SK-N-SH treated with all-trans-retinoic acid at 6 μM for 48 hours (cell line): Measurements from ENCODE around the gene TREH.
"Not testable (repeated sequence)": the region's sequence is repeated elsewhere in the genome, so short reads cannot be mapped to it uniquely, and the experiment has no call there.

ENCODE experiments used
- ATAC-seq: fragments of 200-7000 bp; cut with Tn5 transposase; 3 replicates; pipeline ENCODE4 v1.9.1; 2020; ENCODE audit warnings: mild to moderate bottlenecking, moderate library complexity
- ARNTL ChIP-seq: fragments of 450-650 bp; formaldehyde crosslinking; IDR thresholded peaks from 2 replicates; pipeline ENCODE4 v1.5.0; 2020; ENCODE audit warnings: low read depth, mild to moderate bottlenecking, moderate library complexity, borderline replicate concordance
- BACH2 ChIP-seq: fragments of 250-450 bp; sonication (Bioruptor Pico); IDR thresholded peaks from 2 replicates; pipeline ENCODE4 v1.9.0; 2021; ENCODE audit warnings: mild to moderate bottlenecking, borderline replicate concordance
- CSDC2 ChIP-seq: fragments of 250-450 bp; sonication (Bioruptor Pico); IDR thresholded peaks from 2 replicates; pipeline ENCODE4 v1.5.0; 2020; ENCODE audit warnings: mild to moderate bottlenecking, moderate library complexity
- GLIS3 ChIP-seq: fragments of 250-450 bp; sonication (Bioruptor Pico); IDR thresholded peaks from 2 replicates; pipeline ENCODE4 v1.5.0; 2020; ENCODE audit warnings: mild to moderate bottlenecking, moderate library complexity
- OSR1 ChIP-seq: fragments of 250-450 bp; sonication (Bioruptor Pico); IDR thresholded peaks from 2 replicates; pipeline ENCODE4 v1.8.0; 2022; ENCODE audit warnings: moderate library complexity, mild to moderate bottlenecking, inconsistent platforms
- POU6F1 ChIP-seq: fragments of 250-450 bp; sonication (Bioruptor Pico); IDR thresholded peaks from 2 replicates; pipeline ENCODE4 v1.8.0; 2021; ENCODE audit warnings: low read depth, mild to moderate bottlenecking, moderate library complexity, borderline replicate concordance
- PPARA ChIP-seq: fragments of 250-450 bp; sonication (Bioruptor Pico); IDR thresholded peaks from 2 replicates; pipeline ENCODE4 v1.5.0; 2020; ENCODE audit warnings: mild to moderate bottlenecking, borderline replicate concordance
- RARB ChIP-seq: fragments of 250-450 bp; sonication (Bioruptor Pico); IDR thresholded peaks from 2 replicates; pipeline ENCODE4 v1.8.0; 2021; ENCODE audit warnings: mild to moderate bottlenecking, moderate library complexity
- SNAI2 ChIP-seq: fragments of 250-450 bp; sonication (Bioruptor Pico); IDR thresholded peaks from 2 replicates; pipeline ENCODE4 v1.5.0; 2020; ENCODE audit warnings: mild to moderate bottlenecking, moderate library complexity
- TCF4 ChIP-seq: fragments of 250-450 bp; sonication (Bioruptor Pico); IDR thresholded peaks from 2 replicates; pipeline ENCODE4 v1.8.0; 2021; ENCODE audit warnings: mild to moderate bottlenecking, moderate library complexity, borderline replicate concordance
- TOX ChIP-seq: fragments of 250-450 bp; sonication (Bioruptor Pico); IDR thresholded peaks from 2 replicates; pipeline ENCODE4 v1.8.0; 2021; ENCODE audit warnings: mild to moderate bottlenecking, moderate library complexity, borderline replicate concordance
- ZC3H10 ChIP-seq: fragments of 250-450 bp; sonication (Bioruptor Pico); IDR thresholded peaks from 2 replicates; pipeline ENCODE4 v1.5.1; 2021; ENCODE audit warnings: mild to moderate bottlenecking, moderate library complexity
- ZFP3 ChIP-seq: fragments of 250-450 bp; sonication (Bioruptor Pico); IDR thresholded peaks from 2 replicates; pipeline ENCODE4 v1.5.0; 2020; ENCODE audit warnings: mild to moderate bottlenecking, moderate library complexity
- ZNF565 ChIP-seq: fragments of 450-650 bp; formaldehyde crosslinking; conservative IDR thresholded peaks from 2 replicates; pipeline ENCODE4 v1.5.0; 2020; ENCODE audit warnings: low read depth, mild to moderate bottlenecking, moderate library complexity
- TF ChIP-seq, protein P1 (sequence below): fragments of 250-450 bp; sonication (Bioruptor Pico); IDR thresholded peaks from 2 replicates; pipeline ENCODE4 v1.8.0; 2020; ENCODE audit warnings: mild to moderate bottlenecking, moderate library complexity, borderline replicate concordance
- TF ChIP-seq, protein P2 (sequence below): fragments of 250-450 bp; sonication (Bioruptor Pico); IDR thresholded peaks from 2 replicates; pipeline ENCODE4 v1.5.1; 2020; ENCODE audit warnings: low read depth, mild to moderate bottlenecking, moderate library complexity
- TF ChIP-seq, protein P3 (sequence below): fragments of 250-450 bp; sonication (Bioruptor Pico); IDR thresholded peaks from 2 replicates; pipeline ENCODE4 v1.5.1; 2021; ENCODE audit warnings: mild to moderate bottlenecking, moderate library complexity

TREH gene

DNA sequence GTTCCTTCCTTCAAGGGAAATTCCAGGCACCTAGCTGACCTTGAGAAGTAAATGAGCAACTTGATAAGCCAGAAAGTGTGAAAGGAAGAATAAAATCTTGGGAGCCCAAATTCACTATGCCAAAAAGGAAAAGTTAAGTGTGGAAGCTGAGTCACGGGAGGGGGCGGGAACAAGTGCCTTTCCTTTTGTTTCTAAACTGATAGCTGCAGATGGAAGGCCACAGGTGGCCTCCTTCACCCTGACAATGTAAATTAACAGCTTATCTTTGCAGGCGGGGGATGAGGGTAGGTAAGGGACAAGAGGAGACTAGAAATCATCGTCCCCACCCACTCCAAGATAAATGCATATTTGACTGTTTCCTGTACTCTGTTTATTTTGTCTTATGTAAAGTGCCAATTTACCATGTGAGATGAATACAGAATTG, 36.4 kb upstream of the TREH start:
- ATAC-seq, result no peak
- TF ChIP-seq ZC3H10 (CRISPR knock-in tag) (no peak), POU6F1 (CRISPR knock-in tag) (no peak), ZFP3 (no peak), ARNTL (CRISPR knock-in tag) (no peak), TCF4 (CRISPR knock-in tag) (no peak), CSDC2 (CRISPR knock-in tag) (no peak), BACH2 (CRISPR knock-in tag) (no peak), GLIS3 (CRISPR knock-in tag) (no peak), OSR1 (CRISPR knock-in tag) (no peak)
- TF ChIP-seq, protein P1, sequence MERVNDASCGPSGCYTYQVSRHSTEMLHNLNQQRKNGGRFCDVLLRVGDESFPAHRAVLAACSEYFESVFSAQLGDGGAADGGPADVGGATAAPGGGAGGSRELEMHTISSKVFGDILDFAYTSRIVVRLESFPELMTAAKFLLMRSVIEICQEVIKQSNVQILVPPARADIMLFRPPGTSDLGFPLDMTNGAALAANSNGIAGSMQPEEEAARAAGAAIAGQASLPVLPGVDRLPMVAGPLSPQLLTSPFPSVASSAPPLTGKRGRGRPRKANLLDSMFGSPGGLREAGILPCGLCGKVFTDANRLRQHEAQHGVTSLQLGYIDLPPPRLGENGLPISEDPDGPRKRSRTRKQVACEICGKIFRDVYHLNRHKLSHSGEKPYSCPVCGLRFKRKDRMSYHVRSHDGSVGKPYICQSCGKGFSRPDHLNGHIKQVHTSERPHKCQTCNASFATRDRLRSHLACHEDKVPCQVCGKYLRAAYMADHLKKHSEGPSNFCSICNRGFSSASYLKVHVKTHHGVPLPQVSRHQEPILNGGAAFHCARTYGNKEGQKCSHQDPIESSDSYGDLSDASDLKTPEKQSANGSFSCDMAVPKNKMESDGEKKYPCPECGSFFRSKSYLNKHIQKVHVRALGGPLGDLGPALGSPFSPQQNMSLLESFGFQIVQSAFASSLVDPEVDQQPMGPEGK (CRISPR knock-in tag), result no peak

DNA sequence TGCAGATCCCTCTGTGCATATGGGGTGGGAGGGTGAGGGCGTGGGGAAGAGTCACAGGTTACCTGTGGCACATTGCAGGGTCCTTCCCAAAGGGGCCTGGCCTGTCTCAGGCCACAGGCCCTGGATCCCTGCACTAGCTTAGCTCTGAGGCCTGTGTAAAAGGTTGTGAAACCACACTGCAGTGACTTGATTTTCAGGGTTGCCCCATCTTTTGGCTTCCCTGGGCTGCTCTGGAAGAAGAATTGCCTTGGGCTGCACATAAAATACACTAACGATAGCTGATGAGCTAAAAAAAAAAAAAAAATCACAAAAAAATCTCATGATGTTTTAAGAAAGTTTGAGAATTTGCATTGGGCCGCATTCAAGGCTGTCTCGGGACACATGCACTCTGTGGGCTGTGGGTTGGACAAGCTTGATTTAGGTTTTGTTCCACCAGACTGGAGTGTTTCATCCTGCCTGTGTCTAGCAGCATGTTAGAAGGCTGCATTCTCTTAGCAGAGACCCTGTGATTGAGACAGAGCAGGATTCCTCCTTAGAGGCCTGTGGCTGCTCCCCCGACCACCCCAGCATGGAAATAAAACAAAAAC, 35.9 kb upstream of the TREH start:
- TF ChIP-seq RARB (CRISPR knock-in tag) (no peak), GLIS3 (CRISPR knock-in tag) (no peak), SNAI2 (CRISPR knock-in tag) (no peak), TCF4 (CRISPR knock-in tag) (no peak), ZC3H10 (CRISPR knock-in tag) (no peak), BACH2 (CRISPR knock-in tag) (no peak)
- no peak; the same call in 2 of the 3 replicates for ATAC-seq

- TF ChIP-seq OSR1 (CRISPR knock-in tag) (no peak), POU6F1 (CRISPR knock-in tag) (no peak), ZFP3 (no peak), BACH2 (CRISPR knock-in tag) (no peak), ZC3H10 (CRISPR knock-in tag) (no peak), CSDC2 (CRISPR knock-in tag) (no peak)
- TF ChIP-seq, protein P2, sequence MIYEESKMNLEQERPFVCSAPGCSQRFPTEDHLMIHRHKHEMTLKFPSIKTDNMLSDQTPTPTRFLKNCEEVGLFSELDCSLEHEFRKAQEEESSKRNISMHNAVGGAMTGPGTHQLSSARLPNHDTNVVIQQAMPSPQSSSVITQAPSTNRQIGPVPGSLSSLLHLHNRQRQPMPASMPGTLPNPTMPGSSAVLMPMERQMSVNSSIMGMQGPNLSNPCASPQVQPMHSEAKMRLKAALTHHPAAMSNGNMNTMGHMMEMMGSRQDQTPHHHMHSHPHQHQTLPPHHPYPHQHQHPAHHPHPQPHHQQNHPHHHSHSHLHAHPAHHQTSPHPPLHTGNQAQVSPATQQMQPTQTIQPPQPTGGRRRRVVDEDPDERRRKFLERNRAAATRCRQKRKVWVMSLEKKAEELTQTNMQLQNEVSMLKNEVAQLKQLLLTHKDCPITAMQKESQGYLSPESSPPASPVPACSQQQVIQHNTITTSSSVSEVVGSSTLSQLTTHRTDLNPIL (CRISPR knock-in tag), result no peak
- TF ChIP-seq, all 23 proteins: peak for 0
- ATAC-seq, result no peak
Observed at GRCh38 chr11:118714816-118715215, 35.4 kb upstream of the TREH start.

- not testable (repeated sequence) for ATAC-seq
Observed at GRCh38 chr11:118714416-118714815, 35.0 kb upstream of the TREH start.

GRCh38 chr11:118708296-118708695, 28.8 kb upstream of the TREH start:
- no peak for ATAC-seq
- no peak for TF ChIP-seq ZNF565 (CRISPR knock-in tag)
- TF ChIP-seq, all 23 proteins: peak for 0

- no peak for ATAC-seq
Observed at GRCh38 chr11:118706546-118706825, 27.0 kb upstream of the TREH start.

More at GRCh38 chr11:118706546-118706825, 27.0 kb upstream of the TREH start:
- TF ChIP-seq, protein P1 (CRISPR knock-in tag), result no peak
- TF ChIP-seq SNAI2 (CRISPR knock-in tag), result no peak
- TF ChIP-seq GLIS3 (CRISPR knock-in tag), result no peak
- no peak for TF ChIP-seq TOX (CRISPR knock-in tag)
- no peak for TF ChIP-seq PPARA
- no peak for TF ChIP-seq ARNTL (CRISPR knock-in tag)
- no peak for TF ChIP-seq RARB (CRISPR knock-in tag)
- TF ChIP-seq ZFP3, result no peak
- TF ChIP-seq, protein P3, sequence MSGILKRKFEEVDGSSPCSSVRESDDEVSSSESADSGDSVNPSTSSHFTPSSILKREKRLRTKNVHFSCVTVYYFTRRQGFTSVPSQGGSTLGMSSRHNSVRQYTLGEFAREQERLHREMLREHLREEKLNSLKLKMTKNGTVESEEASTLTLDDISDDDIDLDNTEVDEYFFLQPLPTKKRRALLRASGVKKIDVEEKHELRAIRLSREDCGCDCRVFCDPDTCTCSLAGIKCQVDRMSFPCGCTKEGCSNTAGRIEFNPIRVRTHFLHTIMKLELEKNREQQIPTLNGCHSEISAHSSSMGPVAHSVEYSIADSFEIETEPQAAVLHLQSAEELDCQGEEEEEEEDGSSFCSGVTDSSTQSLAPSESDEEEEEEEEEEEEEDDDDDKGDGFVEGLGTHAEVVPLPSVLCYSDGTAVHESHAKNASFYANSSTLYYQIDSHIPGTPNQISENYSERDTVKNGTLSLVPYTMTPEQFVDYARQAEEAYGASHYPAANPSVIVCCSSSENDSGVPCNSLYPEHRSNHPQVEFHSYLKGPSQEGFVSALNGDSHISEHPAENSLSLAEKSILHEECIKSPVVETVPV, result no peak
- TF ChIP-seq POU6F1 (CRISPR knock-in tag), result no peak
- TF ChIP-seq, all 23 proteins: peak for 0
